Prostate gland (tissue), 2 donors: ENCODE results near the gene MTFR1L. TPM values are rescaled to one million over a fixed set of nuclear protein-coding genes. Genes with fewer than 3 reads are reported as not detected.

ENCODE experiments used
- DNase-seq: peaks from one replicate; pipeline ENCODE4 v3.0.0-alpha.2; 2019; ENCODE audit warnings: low spot score
- H3K27ac ChIP-seq, 2 donors: fragments of 200-600 bp; sonication (generic); 2 replicates each; pipeline ENCODE4 v1.5.1; 2017 to 2019
- H3K27me3 ChIP-seq: fragments of 200-600 bp; sonication (generic); replicated peaks from 2 replicates; pipeline ENCODE4 v1.5.1; 2019; ENCODE audit not compliant: insufficient read depth
- H3K36me3 ChIP-seq, 2 donors: fragments of 200-600 bp; sonication (generic); 1 replicate in 1 of 2; 2 replicates in 1 of 2; pipeline versions ENCODE4 v1.5.1 to v1.8.1; 2017 to 2019
- H3K4me1 ChIP-seq: fragments of 200-600 bp; sonication (generic); replicated peaks from 2 replicates; pipeline ENCODE4 v1.5.1; 2019
- H3K4me3 ChIP-seq, 2 donors: fragments of 200-600 bp; sonication (generic); 2 replicates each; pipeline ENCODE4 v1.5.1; 2017 to 2019
- H3K9me3 ChIP-seq: fragments of 200-600 bp; sonication (generic); 2 replicates; pipeline ENCODE4 v1.5.1; 2017
- CTCF ChIP-seq, 4 experiments: fragments of 200-600 bp in 2 of 4; fragments of 450-650 bp in 2 of 4; sonication (generic) in 2 of 4; IDR thresholded peaks; 1 replicate in 3 of 4; 2 replicates in 1 of 4; pipeline ENCODE4 v1.5.1; 2016 to 2019; ENCODE audit warnings: antibody characterized with exemption in 4 of 4, mild to moderate bottlenecking in 2 of 4, moderate library complexity in 2 of 4
- POLR2A ChIP-seq: fragments of 450-650 bp; IDR thresholded peaks from one replicate; pipeline ENCODE4 v1.6.1; 2016; ENCODE audit warnings: antibody characterized with exemption, mild to moderate bottlenecking
- POLR2AphosphoS5 ChIP-seq: sonication (generic); formaldehyde crosslinking; IDR thresholded peaks from one replicate; pipeline ENCODE4 v1.6.1; 2017; ENCODE audit warnings: antibody characterized with exemption
- WGBS: methylation state at CpG from one replicate; pipeline ENCODE4 v1.1.5; 2018; 5-methylcytosine and 5-hydroxymethylcytosine counted together
- intact Hi-C: fragments of 100-400 bp; cut with DNase I; formaldehyde crosslinking; loops from one replicate; pipeline ENCODE4 v1.14.2; 2022
- total RNA-seq, 2 donors: library from RNA; depleted of rRNA; stranded (reverse); fragments of >200 nt; gene quantifications; one replicate each; pipeline ENCODE4 v1.1.0, GENCODE V29; 2016

Gene MTFR1L
- total RNA-seq, 2 donors from 2014 or later = 82.2 to 112 TPM

GRCh38 chr1:25818569-25818968 is 1.2 kb upstream of the MTFR1L start:
- H3K36me3 ChIP-seq = no peaks in the 10 kb centered on the region
- peak overlapping the region in 1 of 2 donors; percentile 86 for H3K4me3 ChIP-seq
- no peak for DNase-seq
- peaks cover 11% of the 10 kb centered on the region for H3K4me1 ChIP-seq
- H3K27ac ChIP-seq = peak overlapping the region; percentile 77 to 87
- TF ChIP-seq CTCF (IDR thresholded peaks at IDR 0.05) = no peak
- no peak for TF ChIP-seq POLR2AphosphoS5
- TF ChIP-seq POLR2A = no peak
- WGBS = 33% methylated on average over 6 of the region's 6 CpGs
- H3K27me3 ChIP-seq = no peaks in the 10 kb centered on the region
- intact Hi-C loops = no loop called here
- no peaks in the 10 kb centered on the region for H3K9me3 ChIP-seq

- no peak for DNase-seq
- Histone ChIP-seq H3K4me1 (peaks cover 11% of the 10 kb centered on the region), H3K4me3 (peak overlapping the region; percentile 78 to 86), H3K36me3 (no peaks in the 10 kb centered on the region), H3K27me3 (no peaks in the 10 kb centered on the region), H3K27ac (peak overlapping the region; percentile 77 to 87), H3K9me3 (no peaks in the 10 kb centered on the region)
- WGBS = under 1% methylated on average over 35 of the region's 67 CpGs
- intact Hi-C loops = no loop called here
- TF ChIP-seq POLR2A (no peak), CTCF (IDR thresholded peaks at IDR 0.05) (no peak)
Measured at GRCh38 chr1:25820247-25821111, 725 bp downstream of the MTFR1L start.

- TF ChIP-seq CTCF (IDR thresholded peaks at IDR 0.05) (no peak), POLR2A (no peak), POLR2AphosphoS5 (no peak)
- no peaks in the 10 kb centered on the region for H3K9me3 ChIP-seq
- DNase-seq = no peak
- H3K4me1 ChIP-seq = peaks cover 11% of the 10 kb centered on the region
- intact Hi-C loops = no loop called here
- H3K4me3 ChIP-seq = peak overlapping the region; percentile 78 to 86
- no peaks in the 10 kb centered on the region for H3K36me3 ChIP-seq
- no peaks in the 10 kb centered on the region for H3K27me3 ChIP-seq
- 23% methylated on average over 10 of the region's 10 CpGs for WGBS
- H3K27ac ChIP-seq = peak overlapping the region; percentile 77 to 87
Measured at GRCh38 chr1:25821112-25821476, 1.3 kb downstream of the MTFR1L start.

- Histone ChIP-seq H3K36me3 (peaks cover 0 to 3% of the 10 kb centered on the region in 2 donors), H3K27me3 (no peaks in the 10 kb centered on the region), H3K4me1 (peaks cover 11% of the 10 kb centered on the region), H3K27ac (no peak overlapping the region), H3K9me3 (no peaks in the 10 kb centered on the region), H3K4me3 (peak overlapping the region in 1 of 2 donors; percentile 86)
- TF ChIP-seq POLR2AphosphoS5 (no peak), POLR2A (no peak), CTCF (IDR thresholded peaks at IDR 0.05) (no peak)
- WGBS = 54% methylated on average over 5 of the region's 5 CpGs
- intact Hi-C loops = no loop called here
- no peak for DNase-seq
Measured at GRCh38 chr1:25821630-25822091, 1.9 kb downstream of the MTFR1L start.

- intact Hi-C loops = no loop called here
- Histone ChIP-seq H3K27me3 (no peaks in the 10 kb centered on the region), H3K4me1 (peaks cover 3% of the 10 kb centered on the region), H3K36me3 (peaks cover 10 to 40% of the 10 kb centered on the region in 2 donors), H3K4me3 (no peak overlapping the region), H3K9me3 (no peaks in the 10 kb centered on the region), H3K27ac (no peak overlapping the region)
- 98% methylated on average over 2 of the region's 2 CpGs for WGBS
- TF ChIP-seq POLR2AphosphoS5 (no peak), POLR2A (no peak), CTCF (IDR thresholded peaks at IDR 0.05) (no peak)
- DNase-seq = no peak
Measured at GRCh38 chr1:25825605-25826004, 5.9 kb downstream of the MTFR1L start.
